Measurements from ENCODE around the gene PANK3. TPM values are rescaled to one million over a fixed set of nuclear protein-coding genes. Genes with fewer than 3 reads are reported as not detected.
"Not testable (repeated sequence)": the region's sequence is repeated elsewhere in the genome, so short reads cannot be mapped to it uniquely, and the experiment has no call there.

The PANK3 gene
- total and polyA plus RNA-seq, 7 donors: 17.4 to 40.9 (median 29.3) TPM

DNA sequence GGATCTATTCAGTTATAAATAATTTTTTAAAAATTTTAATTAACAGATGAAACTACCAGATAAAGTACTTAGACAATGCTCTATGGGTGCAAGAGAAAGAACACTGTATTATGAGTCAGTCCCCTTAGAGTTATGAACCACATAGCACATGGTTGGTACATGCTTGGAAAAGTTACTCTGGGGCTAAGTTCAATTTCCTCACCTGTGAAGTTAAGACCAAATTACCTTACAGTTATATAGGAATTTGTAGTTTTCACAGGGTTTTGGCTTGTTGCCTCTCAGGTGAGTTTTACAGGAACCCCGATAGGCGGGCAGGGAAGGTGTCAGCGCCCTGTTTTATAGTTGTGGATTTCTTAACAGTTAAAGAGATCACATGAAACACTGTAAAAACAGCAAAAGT is 1.2 kb downstream of the PANK3 start:
- Histone ChIP-seq H3K4me1 (peaks cover 0 to 46% (median 15%) of the 10 kb centered on the region in 4 donors), H3K36me3 (no peaks in the 10 kb centered on the region), H3K4me3 (peak overlapping the region; percentile 74 to 94 (median 89)), H3K9me3 (no peaks in the 10 kb centered on the region), H3K27me3 (no peaks in the 10 kb centered on the region), H3K27ac (peak overlapping the region in 3 of 4 donors; percentile 96 to 99 (median 98))
- DNase-seq: no peak
- WGBS, 2 donors: 4 to 18% methylated on average over 3 of the region's 3 CpGs
- no peak for TF ChIP-seq POLR2AphosphoS5 (IDR thresholded peaks at IDR 0.05)
- TF ChIP-seq, protein P1, sequence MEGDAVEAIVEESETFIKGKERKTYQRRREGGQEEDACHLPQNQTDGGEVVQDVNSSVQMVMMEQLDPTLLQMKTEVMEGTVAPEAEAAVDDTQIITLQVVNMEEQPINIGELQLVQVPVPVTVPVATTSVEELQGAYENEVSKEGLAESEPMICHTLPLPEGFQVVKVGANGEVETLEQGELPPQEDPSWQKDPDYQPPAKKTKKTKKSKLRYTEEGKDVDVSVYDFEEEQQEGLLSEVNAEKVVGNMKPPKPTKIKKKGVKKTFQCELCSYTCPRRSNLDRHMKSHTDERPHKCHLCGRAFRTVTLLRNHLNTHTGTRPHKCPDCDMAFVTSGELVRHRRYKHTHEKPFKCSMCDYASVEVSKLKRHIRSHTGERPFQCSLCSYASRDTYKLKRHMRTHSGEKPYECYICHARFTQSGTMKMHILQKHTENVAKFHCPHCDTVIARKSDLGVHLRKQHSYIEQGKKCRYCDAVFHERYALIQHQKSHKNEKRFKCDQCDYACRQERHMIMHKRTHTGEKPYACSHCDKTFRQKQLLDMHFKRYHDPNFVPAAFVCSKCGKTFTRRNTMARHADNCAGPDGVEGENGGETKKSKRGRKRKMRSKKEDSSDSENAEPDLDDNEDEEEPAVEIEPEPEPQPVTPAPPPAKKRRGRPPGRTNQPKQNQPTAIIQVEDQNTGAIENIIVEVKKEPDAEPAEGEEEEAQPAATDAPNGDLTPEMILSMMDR (IDR thresholded peaks at IDR 0.05): no peak
- no peak for TF ChIP-seq EP300 (IDR thresholded peaks at IDR 0.05)
- no peak for TF ChIP-seq POLR2A (IDR thresholded peaks at IDR 0.05)
- intact Hi-C loops (cut with DNase I): loop anchor here (2.0 to 5.0 kb wide), 2 partner anchors 91 to 1004 kb away; partner anchors contain the start of genes RARS1 and SPDL1

- Histone ChIP-seq H3K9me3 (no peaks in the 10 kb centered on the region), H3K4me3 (no peak overlapping the region), H3K27ac (no peak overlapping the region), H3K4me1 (peaks cover 0 to 46% (median 19%) of the 10 kb centered on the region in 4 donors), H3K27me3 (no peaks in the 10 kb centered on the region), H3K36me3 (no peaks in the 10 kb centered on the region)
- 75 to 89% methylated on average over 7 of the region's 7 CpGs for WGBS, 2 donors
- DNase-seq: no peak
- intact Hi-C loops (cut with DNase I): loop anchor here (5.0 kb wide), 1 partner anchor 1007 kb away; the partner anchor contains the start of gene SPDL1
- TF ChIP-seq, protein P1 (IDR thresholded peaks at IDR 0.05): no peak
- no peak for TF ChIP-seq POLR2AphosphoS5 (IDR thresholded peaks at IDR 0.05)
- TF ChIP-seq EP300 (IDR thresholded peaks at IDR 0.05): no peak
- TF ChIP-seq POLR2A (IDR thresholded peaks at IDR 0.05): no peak
These were observed 3.5 kb downstream of the PANK3 start for GRCh38 chr5:168575391-168576372.

DNA sequence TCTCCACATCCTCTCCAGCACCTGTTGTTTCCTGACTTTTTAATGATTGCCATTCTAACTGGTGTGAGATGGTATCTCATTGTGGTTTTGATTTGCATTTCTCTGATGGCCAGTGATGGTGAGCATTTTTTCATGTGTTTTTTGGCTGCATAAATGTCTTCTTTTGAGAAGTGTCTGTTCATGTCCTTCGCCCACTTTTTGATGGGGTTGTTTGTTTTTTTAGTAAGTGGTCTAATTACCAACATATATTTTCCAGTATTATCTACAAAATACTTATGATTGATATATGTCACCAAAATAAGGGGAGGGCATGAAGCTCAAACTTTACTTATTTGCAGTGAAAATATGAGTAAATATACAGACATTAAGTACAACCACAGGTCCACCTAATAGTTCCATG is 5.0 kb downstream of the PANK3 start:
- DNase-seq; H3K27me3 ChIP-seq; H3K27ac ChIP-seq; H3K9me3 ChIP-seq; intact Hi-C loops (cut with DNase I); H3K4me3 ChIP-seq; H3K36me3 ChIP-seq: not testable (repeated sequence)
- WGBS, 2 donors: 90 to 100% methylated on average over 1 of the region's 1 CpG
- H3K4me1 ChIP-seq: peaks cover 0 to 39% (median 15%) of the 10 kb centered on the region in 4 donors

GRCh38 chr5:168573663-168574062 is 5.5 kb downstream of the PANK3 start:
- intact Hi-C loops (cut with DNase I): not testable (repeated sequence)
- peaks cover 0 to 39% (median 15%) of the 10 kb centered on the region in 4 donors for H3K4me1 ChIP-seq

DNA sequence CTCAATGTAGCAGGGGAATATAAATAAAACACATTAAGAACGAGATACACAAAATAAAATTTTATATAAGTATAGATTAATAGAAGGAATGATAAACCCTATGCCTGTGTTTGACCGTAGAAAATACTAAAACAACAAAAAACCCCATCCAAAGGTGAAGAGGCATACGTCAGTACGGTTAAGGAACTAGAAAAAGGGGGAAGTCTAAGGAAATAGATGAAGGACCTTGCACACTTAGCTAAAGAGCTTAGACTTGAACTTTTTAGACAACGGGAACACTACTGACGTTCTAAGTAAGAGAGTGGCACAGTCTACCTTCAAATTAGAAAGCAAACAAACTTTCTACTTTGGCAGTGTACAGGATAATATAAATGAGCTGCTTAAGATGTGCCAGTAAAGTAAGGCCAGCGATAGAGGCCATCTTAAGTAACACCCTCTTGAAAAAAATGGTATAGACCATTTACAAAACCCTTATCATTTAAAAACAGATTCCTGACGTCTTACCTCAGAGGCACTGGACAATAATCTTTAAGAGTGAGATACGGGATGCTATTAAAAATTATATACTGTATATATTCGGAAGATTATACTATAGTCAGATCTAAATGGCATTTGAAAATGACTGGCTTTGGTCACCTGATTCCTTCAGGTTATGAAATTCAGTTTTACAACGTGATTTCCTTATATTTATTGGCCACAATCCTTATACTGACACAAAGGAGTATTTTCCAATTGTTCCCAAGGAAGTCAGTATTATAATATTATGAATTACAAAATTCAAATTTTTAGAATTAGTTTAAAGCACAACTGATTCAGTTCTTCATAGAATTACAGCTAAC is 8.5 kb downstream of the PANK3 start:
- intact Hi-C loops (cut with DNase I): no loop called here
- Histone ChIP-seq H3K4me1 (peaks cover 0 to 18% (median 4%) of the 10 kb centered on the region in 4 donors), H3K27ac (no peak overlapping the region), H3K9me3 (no peaks in the 10 kb centered on the region), H3K27me3 (no peaks in the 10 kb centered on the region), H3K4me3 (no peak overlapping the region), H3K36me3 (peaks cover 0 to 27% (median 4%) of the 10 kb centered on the region in 4 donors)
- DNase-seq: no peak
- WGBS, 2 donors: 65 to 88% methylated on average over 11 of the region's 11 CpGs
- TF ChIP-seq POLR2A (IDR thresholded peaks at IDR 0.05) (no peak), POLR2AphosphoS5 (IDR thresholded peaks at IDR 0.05) (no peak), EP300 (IDR thresholded peaks at IDR 0.05) (no peak)
- TF ChIP-seq, protein P1 (IDR thresholded peaks at IDR 0.05): no peak

More at GRCh38 chr5:168573663-168574062, 5.5 kb downstream of the PANK3 start:
- H3K27me3 ChIP-seq, H3K9me3 ChIP-seq, H3K36me3 ChIP-seq, H3K4me3 ChIP-seq, H3K27ac ChIP-seq, DNase-seq: not testable (repeated sequence)
- 14 to 68% methylated on average over 1 of the region's 3 CpGs for WGBS, 2 donors

Data from sigmoid colon (tissue), 7 donors.